DMS79 (cell line): ENCODE measurements around the gene POU2F3.

Source experiments
- DNase-seq: peaks from one replicate; lab custom pipeline; 2025; lab: John Stamatoyannopoulos, UW

POU2F3 gene

DNA sequence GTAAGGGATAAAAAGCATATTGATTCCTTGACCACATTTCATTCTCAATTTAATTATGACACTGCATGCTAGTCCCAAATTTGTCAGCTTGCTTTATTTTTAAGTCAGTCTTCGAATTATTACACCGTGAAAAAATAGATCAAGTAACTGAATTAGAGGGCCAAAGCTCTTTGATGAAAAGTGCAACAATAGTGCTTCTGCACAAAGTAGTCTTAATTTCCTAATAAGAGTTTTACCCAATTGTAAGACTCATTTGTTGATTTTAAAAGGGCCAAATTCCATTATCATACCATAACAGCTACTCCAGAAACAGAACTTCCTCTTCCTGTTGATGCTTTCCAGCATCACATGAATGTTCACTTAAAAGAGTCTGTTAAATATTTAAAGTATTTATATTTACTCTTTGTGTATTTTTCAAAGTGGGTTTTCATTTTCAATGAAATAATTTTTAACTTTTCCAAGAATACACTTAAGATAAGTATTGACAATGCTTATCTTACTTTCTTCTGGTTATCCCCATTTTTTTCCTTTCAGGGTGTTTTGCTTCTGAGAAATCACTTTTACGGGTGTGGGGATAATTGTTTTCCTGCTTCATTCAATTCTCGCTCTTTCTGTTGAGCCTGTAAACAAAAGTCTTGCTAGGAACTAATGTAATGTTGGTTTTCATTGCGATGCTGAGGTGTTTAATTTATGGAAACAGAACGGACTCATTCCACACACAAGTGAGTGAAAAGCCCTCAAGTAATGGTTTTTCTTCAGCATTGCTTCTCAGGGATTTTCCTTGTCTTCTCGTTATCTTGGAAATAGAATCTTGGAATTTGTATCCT is 98.4 kb downstream of the POU2F3 start:
- DNase-seq, result no peak

GRCh38 chr11:120339394-120339890 is 99.5 kb downstream of the POU2F3 start:
- peak; percentile 15 for DNase-seq

DNA sequence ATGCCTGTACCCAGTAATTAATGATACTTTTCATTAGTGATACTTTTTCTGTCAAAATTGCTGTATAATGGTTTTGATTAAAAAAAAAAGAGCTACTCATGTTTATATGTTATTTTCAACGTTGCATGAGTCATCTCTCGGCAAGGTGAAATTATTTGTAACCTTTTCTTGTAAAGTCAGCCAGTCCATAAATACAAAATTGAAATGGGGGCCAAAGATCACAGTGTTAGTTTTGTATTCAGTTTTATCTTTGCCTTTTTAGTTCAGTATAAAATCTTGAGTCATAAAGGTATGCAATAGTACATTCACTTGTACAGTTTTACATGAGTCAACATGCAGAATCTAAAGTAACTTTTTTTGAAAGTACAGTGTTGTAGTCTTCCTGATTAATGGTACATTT is 100.6 kb downstream of the POU2F3 start:
- no peak for DNase-seq

DNA sequence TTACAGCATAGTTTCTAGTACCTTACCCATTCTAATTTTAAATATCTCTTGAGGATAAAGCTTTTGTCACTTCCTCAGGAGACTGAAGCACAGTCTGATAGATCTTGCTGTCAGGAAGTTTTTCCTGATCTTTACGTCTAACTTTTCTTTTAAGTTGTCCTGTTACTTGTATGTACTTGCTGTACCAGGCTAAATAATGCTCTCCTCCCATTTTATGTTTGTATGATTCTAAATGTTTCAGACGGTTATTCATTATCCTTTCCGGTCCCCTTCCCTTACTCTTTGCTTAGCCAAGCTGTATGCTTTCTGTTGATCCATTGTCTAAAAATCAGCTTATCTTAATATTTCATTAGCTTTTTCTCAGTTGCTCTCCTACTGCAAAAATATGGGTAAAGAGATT is 102.3 kb downstream of the POU2F3 start:
- no peak for DNase-seq

DNA sequence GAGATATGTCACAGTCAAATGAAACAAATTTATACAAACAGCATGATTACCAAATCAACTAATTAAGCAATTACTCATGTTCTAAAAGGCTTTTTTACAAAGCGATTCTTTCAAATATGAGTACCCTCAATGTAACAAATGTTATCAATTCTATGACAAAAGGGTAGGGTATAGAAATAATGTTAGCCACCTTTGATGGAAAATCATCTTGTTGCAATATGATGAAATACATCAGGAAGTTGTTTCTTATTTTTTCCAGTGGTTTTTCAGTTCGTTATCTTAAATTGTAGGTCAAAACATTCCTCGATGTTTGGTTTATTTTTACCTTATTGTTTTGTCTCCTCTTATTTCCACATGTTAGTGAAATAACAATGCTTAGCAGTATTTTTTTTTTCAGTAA is 102.7 kb downstream of the POU2F3 start:
- no peak for DNase-seq

GRCh38 chr11:120343429-120343828 is 103.5 kb downstream of the POU2F3 start:
- DNase-seq, result no peak

DNA sequence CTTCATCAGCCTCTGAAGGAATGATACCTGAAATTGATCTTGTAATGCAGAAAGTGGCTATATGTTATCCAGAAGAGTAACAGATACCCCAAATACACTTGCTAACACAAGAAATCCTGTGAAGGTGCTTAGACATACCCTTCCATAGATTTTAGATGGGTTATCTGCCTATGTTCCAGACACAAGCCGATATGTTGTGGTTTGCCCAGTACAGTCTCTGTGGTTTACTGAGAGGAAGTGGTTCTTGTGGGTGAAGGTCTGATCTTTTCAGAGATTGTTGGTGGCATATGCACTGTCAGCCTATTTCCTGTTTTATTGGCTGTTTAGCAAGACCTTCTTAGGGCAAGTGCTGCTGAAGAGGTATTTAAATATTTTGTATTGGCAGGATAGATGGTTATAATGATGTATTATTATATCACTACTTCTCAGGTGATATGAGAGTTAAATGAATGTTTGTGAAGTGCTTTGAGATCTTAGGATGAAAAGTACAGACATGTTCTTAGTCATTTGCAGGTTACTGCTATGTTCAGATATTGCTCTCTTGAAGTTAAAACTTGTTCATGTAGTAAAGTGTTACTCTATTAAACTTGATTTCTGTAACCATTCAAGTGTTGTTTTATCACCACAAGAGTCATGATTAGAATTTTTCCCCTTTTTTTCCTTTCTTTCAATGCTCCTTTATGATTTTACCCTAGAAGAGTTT is 104.5 kb downstream of the POU2F3 start:
- peak; percentile 39 for DNase-seq

DNA sequence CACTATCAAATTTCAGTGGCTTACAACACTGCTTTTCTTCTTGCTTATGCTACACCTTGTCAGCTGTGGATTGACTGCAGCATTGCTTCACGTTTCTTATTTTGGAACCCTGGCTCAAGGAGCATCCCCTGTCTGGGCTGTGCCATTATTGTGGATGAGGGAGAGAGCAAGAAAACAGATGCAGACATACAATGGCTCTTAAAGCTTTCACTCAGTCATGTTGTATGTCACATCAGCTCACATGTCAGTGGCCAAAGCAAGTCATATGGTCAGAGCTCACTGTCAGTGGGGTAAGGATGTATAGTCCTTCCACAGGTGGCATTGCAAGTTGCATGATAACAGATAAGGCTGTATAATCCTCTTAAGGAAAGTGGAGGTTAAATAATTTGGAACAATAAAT is 106.3 kb downstream of the POU2F3 start:
- no peak for DNase-seq

DNA sequence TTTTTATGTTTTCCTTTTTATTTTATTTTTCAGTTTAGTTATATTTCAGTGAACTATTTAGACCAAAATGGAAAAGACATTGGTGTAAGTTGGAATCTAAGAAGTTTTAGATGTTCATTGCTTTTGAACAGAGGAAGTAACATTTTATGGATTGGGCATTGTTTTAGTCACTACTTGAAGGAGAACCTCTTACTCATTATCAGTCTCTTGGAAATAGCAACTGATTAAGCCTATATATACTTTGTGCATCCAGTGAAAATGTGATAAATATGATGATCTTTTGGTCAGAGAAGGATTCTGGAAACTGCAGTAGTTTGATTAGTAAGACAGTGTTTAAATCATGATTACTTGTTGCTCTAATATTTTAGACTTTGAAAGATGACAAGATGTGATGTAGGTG is 110.7 kb downstream of the POU2F3 start:
- DNase-seq, result no peak

GRCh38 chr11:120352405-120352804 is 112.5 kb downstream of the POU2F3 start:
- DNase-seq, result no peak

- no peak for DNase-seq
Observed at GRCh38 chr11:120354068-120354467, 114.1 kb downstream of the POU2F3 start.

DNA sequence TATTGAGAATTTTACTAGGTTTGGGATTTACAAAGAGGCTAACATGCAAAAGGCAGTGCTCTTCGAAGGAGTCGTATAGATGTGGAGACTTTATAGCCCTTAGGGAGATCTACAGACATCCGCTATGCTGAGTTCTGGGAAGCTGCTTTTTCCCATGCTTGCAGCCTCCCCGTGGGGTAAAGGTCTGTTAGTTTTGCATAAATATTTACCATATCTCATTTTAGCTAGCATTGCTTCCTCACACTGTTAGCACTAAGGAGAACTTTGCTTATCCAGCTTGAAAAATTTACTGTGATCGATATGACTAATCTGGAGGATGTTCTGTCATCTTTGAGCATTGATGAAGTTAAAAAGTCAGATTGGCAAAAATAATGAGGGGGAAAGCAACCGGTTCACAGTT is 114.8 kb downstream of the POU2F3 start:
- DNase-seq, result no peak

GRCh38 chr11:120357620-120358019 is 117.7 kb downstream of the POU2F3 start:
- no peak for DNase-seq

DNA sequence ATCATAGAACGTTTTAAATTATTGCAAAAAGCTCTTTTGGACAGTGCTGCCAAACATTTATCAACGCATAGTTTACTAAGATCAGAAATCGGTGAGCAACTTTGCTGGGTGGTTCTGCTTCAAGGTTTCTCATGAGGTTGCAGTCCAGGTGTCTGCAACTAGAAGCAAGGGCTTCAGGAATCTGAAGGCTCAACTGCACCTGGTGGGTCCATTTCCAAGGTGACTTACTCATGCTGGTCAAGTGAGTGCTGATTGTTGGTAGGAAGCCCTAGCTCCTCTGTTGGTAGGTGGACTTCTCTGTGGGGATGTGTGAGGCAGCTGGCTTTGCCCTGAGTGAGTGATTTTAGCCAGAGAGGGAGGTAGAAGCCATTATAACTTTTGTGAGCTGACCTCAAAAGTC is 118.8 kb downstream of the POU2F3 start:
- no peak for DNase-seq

DNA sequence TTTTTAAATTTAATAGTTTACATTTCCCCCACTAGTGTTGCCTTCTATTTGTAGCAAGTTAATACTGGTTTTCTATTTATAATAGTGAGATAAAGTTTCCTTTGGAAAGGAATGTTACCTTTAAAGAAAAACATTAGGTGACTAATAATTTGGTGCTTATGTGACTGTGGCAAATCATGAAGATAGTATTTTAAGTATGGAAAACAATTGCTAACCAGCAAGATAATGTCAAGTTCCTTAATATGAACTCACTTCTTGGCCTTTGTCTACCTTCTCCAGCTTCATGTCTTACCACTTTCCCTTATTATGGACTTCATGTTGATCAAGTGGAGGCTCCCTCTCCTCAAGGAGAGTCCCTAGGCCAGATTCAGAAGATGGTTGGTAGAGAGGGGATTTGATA is 123.5 kb downstream of the POU2F3 start:
- no peak for DNase-seq

GRCh38 chr11:120365512-120365911 is 125.6 kb downstream of the POU2F3 start:
- DNase-seq, result no peak
